Measurements from ENCODE around the gene ZNF524.

- TF ChIP-seq, protein P1, sequence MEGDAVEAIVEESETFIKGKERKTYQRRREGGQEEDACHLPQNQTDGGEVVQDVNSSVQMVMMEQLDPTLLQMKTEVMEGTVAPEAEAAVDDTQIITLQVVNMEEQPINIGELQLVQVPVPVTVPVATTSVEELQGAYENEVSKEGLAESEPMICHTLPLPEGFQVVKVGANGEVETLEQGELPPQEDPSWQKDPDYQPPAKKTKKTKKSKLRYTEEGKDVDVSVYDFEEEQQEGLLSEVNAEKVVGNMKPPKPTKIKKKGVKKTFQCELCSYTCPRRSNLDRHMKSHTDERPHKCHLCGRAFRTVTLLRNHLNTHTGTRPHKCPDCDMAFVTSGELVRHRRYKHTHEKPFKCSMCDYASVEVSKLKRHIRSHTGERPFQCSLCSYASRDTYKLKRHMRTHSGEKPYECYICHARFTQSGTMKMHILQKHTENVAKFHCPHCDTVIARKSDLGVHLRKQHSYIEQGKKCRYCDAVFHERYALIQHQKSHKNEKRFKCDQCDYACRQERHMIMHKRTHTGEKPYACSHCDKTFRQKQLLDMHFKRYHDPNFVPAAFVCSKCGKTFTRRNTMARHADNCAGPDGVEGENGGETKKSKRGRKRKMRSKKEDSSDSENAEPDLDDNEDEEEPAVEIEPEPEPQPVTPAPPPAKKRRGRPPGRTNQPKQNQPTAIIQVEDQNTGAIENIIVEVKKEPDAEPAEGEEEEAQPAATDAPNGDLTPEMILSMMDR (IDR thresholded peaks at IDR 0.05 in 2 of 3, conservative IDR thresholded peaks at IDR 0.05 in 1 of 3; ENCODE audit: control insufficient read depth in 2 of 3, extremely low read depth in 1 of 3, insufficient read depth in 1 of 3, low read depth in 3 of 3, low read length in 3 of 3), result no peak
- TF ChIP-seq POLR2A (IDR thresholded peaks at IDR 0.05; ENCODE audit: low read depth, low read length), result no peak
- TF ChIP-seq IKZF2 (IDR thresholded peaks at IDR 0.05), result no peak
- no peak for TF ChIP-seq FOS (IDR thresholded peaks at IDR 0.05; ENCODE audit: borderline replicate concordance, extremely low read depth, insufficient read length)
- TF ChIP-seq, protein P2, sequence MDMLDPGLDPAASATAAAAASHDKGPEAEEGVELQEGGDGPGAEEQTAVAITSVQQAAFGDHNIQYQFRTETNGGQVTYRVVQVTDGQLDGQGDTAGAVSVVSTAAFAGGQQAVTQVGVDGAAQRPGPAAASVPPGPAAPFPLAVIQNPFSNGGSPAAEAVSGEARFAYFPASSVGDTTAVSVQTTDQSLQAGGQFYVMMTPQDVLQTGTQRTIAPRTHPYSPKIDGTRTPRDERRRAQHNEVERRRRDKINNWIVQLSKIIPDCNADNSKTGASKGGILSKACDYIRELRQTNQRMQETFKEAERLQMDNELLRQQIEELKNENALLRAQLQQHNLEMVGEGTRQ (IDR thresholded peaks at IDR 0.05; ENCODE audit: borderline replicate concordance, low read depth, low read length), result no peak
- TF ChIP-seq USF1 (IDR thresholded peaks at IDR 0.05; ENCODE audit: borderline replicate concordance, extremely low read length, insufficient read depth, low read depth, low read length), result no peak
- TF ChIP-seq POLR2AphosphoS5 (IDR thresholded peaks at IDR 0.05; ENCODE audit: low read length), result no peak
- TF ChIP-seq SREBF1 (IDR thresholded peaks at IDR 0.05; ENCODE audit: low read length), result no peak
Observed at GRCh38 chr19:55578031-55578760, 21.9 kb upstream of the ZNF524 start.

All from GM12878 (cell line).